K562 (cell line): ENCODE results near the gene STARD8. TPM values are rescaled to one million over a fixed set of nuclear protein-coding genes. Genes with fewer than 3 reads are reported as not detected.

Experiments
- ATAC-seq: fragments of 200-7000 bp; cut with Tn5 transposase; 3 replicates; pipeline ENCODE4 v1.9.1; 2020; ENCODE audit warnings: moderate library complexity
- BruUV-seq: library from RNA; stranded (reverse); fragments of 400-500 nt; replicated peaks from 2 replicates; lab custom pipeline; 2021; lab: Mats Ljungman, UMichigan
- CTCF ChIA-PET: fragments of 300-600 bp; formaldehyde crosslinking; extraction: SDS; loops from one replicate; lab custom pipeline; 2021; ENCODE audit warnings: low intra/inter-chr PET ratio; lab: Yijun Ruan, JAX
- POLR2A ChIA-PET: fragments of 300-600, 350-650 bp; sonication (Branson Sonifier 250); formaldehyde crosslinking; extraction: SDS; loops from one replicate; lab custom pipeline; 2021; ENCODE audit warnings: antibody characterized with exemption, inconsistent platforms; lab: Yijun Ruan, JAX
- DNase-seq, 4 experiments: peaks; one replicate each; pipeline versions ENCODE4 v3.0.0 to v3.0.0-alpha.2; 2011 to 2018; ENCODE audit warnings: low spot score in 3 of 4, mixed read lengths in 3 of 4; ENCODE audit errors: extremely low read depth in 1 of 4
- FAIRE-seq: peaks from 2 replicates; lab custom pipeline; 2011; peaks lifted over from hg19 to GRCh38; lab: Jason Lieb, UNC
- H2AFZ ChIP-seq: 2 replicates; pipeline ENCODE4 v1.6.0; 2011; ENCODE audit warnings: low read depth, low read length, control low read depth, inconsistent platforms
- H3K27ac ChIP-seq: fragments of 200-600 bp; 3 replicates; pipeline ENCODE4 v1.8.0; 2011; ENCODE audit warnings: low read depth, mild to moderate bottlenecking, control low read depth, inconsistent platforms, low read length, moderate library complexity, mixed read lengths; ENCODE audit errors: extremely low read depth
- H3K27me3 ChIP-seq, 2 experiments: fragments of 300-600 bp in 1 of 2; 2 replicates in 1 of 2; 3 replicates in 1 of 2; pipeline versions ENCODE4 v1.6.0 to v1.8.0; 2011; ENCODE audit warnings: inconsistent platforms in 2 of 2, low read length in 2 of 2, mild to moderate bottlenecking in 1 of 2, mixed read lengths in 1 of 2, moderate library complexity in 1 of 2; ENCODE audit not compliant: control insufficient read depth in 2 of 2, insufficient read depth in 2 of 2
- H3K36me3 ChIP-seq: fragments of 300-600 bp; 3 replicates; pipeline ENCODE4 v1.8.0; 2011; ENCODE audit warnings: mild to moderate bottlenecking, low read length, inconsistent platforms; ENCODE audit not compliant: control insufficient read depth, insufficient read depth
- H3K4me1 ChIP-seq, 2 experiments: fragments of 200-600 bp in 1 of 2; replicated peaks in 1 of 2; 2 replicates in 1 of 2; 3 replicates in 1 of 2; pipeline versions ENCODE4 v1.5.1 to v1.8.0; 2011; ENCODE audit warnings: inconsistent platforms in 2 of 2, low read length in 2 of 2, mild to moderate bottlenecking in 1 of 2, mixed read lengths in 1 of 2, moderate library complexity in 1 of 2; ENCODE audit not compliant: control insufficient read depth in 2 of 2, insufficient read depth in 2 of 2
- H3K4me2 ChIP-seq: 2 replicates; pipeline ENCODE4 v1.6.1; 2011; ENCODE audit warnings: low read length, control low read depth, inconsistent platforms, mixed read lengths; ENCODE audit not compliant: insufficient read depth
- H3K4me3 ChIP-seq: fragments of 200-600 bp; sonication (generic), shearing (Covaris generic); 2 replicates; pipeline ENCODE4 v1.5.1; 2016; ENCODE audit warnings: control low read depth, inconsistent platforms
- H3K79me2 ChIP-seq: fragments of 200-600 bp; 3 replicates; pipeline ENCODE4 v1.8.0; 2011; ENCODE audit warnings: low read length, inconsistent platforms; ENCODE audit not compliant: control insufficient read depth, insufficient read depth
- H3K9ac ChIP-seq, 2 experiments: 2 replicates each; pipeline versions ENCODE4 v1.6.0 to v1.6.1; 2011; ENCODE audit warnings: low read depth in 2 of 2, low read length in 2 of 2, control low read depth in 1 of 2, inconsistent platforms in 1 of 2, mild to moderate bottlenecking in 1 of 2, mixed read lengths in 1 of 2; ENCODE audit not compliant: insufficient read depth in 1 of 2
- H3K9me1 ChIP-seq: one replicate; pipeline ENCODE4 v1.6.0; 2011; ENCODE audit warnings: inconsistent platforms, mild to moderate bottlenecking, low read length, moderate library complexity; ENCODE audit not compliant: control insufficient read depth, insufficient read depth
- H3K9me3 ChIP-seq: replicated peaks from 2 replicates; pipeline ENCODE4 v1.5.1; 2011; ENCODE audit warnings: low read depth, low read length, inconsistent platforms; ENCODE audit not compliant: control insufficient read depth, insufficient read depth
- H4K20me1 ChIP-seq: replicated peaks from 2 replicates; pipeline ENCODE4 v1.6.1; 2011; ENCODE audit warnings: low read length, inconsistent platforms, mixed read lengths; ENCODE audit not compliant: control insufficient read depth, insufficient read depth
- ATF7 ChIP-seq: fragments of 450-650 bp; IDR thresholded peaks from 2 replicates; pipeline ENCODE4 v1.7.1; 2014; ENCODE audit warnings: mild to moderate bottlenecking, moderate library complexity
- CBX1 ChIP-seq: sonication (generic); IDR thresholded peaks from 2 replicates; pipeline ENCODE4 v1.6.1; 2016; ENCODE audit warnings: antibody characterized with exemption, low read depth, mild to moderate bottlenecking
- CXXC5 ChIP-seq: fragments of 250-450 bp; sonication (Bioruptor Pico); IDR thresholded peaks from 2 replicates; pipeline ENCODE4 v1.8.0; 2022; ENCODE audit warnings: inconsistent platforms, mild to moderate bottlenecking, moderate library complexity
- ETS2 ChIP-seq: IDR thresholded peaks from 2 replicates; pipeline ENCODE4 v1.6.1; 2016; ENCODE audit warnings: borderline replicate concordance, missing genetic modification characterization, mild to moderate bottlenecking, moderate library complexity, missing compliant biosample characterization; ENCODE audit not compliant: poor library complexity, severe bottlenecking
- FOXA1 ChIP-seq: fragments of 450-650 bp; IDR thresholded peaks from 2 replicates; pipeline ENCODE4 v1.6.1; 2016; ENCODE audit warnings: mild to moderate bottlenecking, borderline replicate concordance
- FUS ChIP-seq: fragments of 200-400 bp; formaldehyde crosslinking; optimal IDR thresholded peaks from 2 replicates; pipeline ENCODE3; 2017; ENCODE audit warnings: low read depth, low read length
- HBP1 ChIP-seq: fragments of 450-650 bp; formaldehyde crosslinking; IDR thresholded peaks from 2 replicates; pipeline ENCODE4 v1.4.0; 2022; ENCODE audit warnings: missing genetic modification characterization
- HMGXB4 ChIP-seq: sonication (generic); formaldehyde crosslinking; IDR thresholded peaks from 2 replicates; pipeline ENCODE4 v1.8.1; 2023; ENCODE audit warnings: mild to moderate bottlenecking, missing genetic modification reagents
- NR1H2 ChIP-seq: sonication (generic); formaldehyde crosslinking; IDR thresholded peaks from 2 replicates; pipeline ENCODE4 v1.4.0; 2020; ENCODE audit warnings: mild to moderate bottlenecking, missing genetic modification reagents
- PCBP1 ChIP-seq: fragments of 200-400 bp; formaldehyde crosslinking; IDR thresholded peaks from 2 replicates; pipeline ENCODE4 v1.6.1; 2018; ENCODE audit warnings: mild to moderate bottlenecking, low read depth, low read length; ENCODE audit not compliant: poor library complexity, severe bottlenecking
- POLR2AphosphoS5 ChIP-seq: IDR thresholded peaks from 2 replicates; pipeline ENCODE4 v1.6.1; 2011; ENCODE audit warnings: mild to moderate bottlenecking, low read depth, low read length, moderate library complexity; ENCODE audit not compliant: control insufficient read depth, insufficient read depth
- RBM39 ChIP-seq: fragments of 200-400 bp; formaldehyde crosslinking; optimal IDR thresholded peaks from 2 replicates; pipeline ENCODE3; 2018; ENCODE audit warnings: low read depth, low read length
- RCOR1 ChIP-seq, 2 experiments: IDR thresholded peaks; 2 replicates each; pipeline ENCODE4 v1.6.1; 2012; ENCODE audit warnings: low read depth in 2 of 2, low read length in 2 of 2, borderline replicate concordance in 1 of 2, improper control_type of control experiment in 1 of 2
- ZBTB7A ChIP-seq: IDR thresholded peaks from 2 replicates; pipeline ENCODE4 v1.6.1; 2011; ENCODE audit warnings: low read depth, mild to moderate bottlenecking, low read length, moderate library complexity, borderline replicate concordance; ENCODE audit not compliant: control insufficient read depth
- ZFX ChIP-seq: sonication (generic); formaldehyde crosslinking; IDR thresholded peaks from 2 replicates; pipeline ENCODE4 v1.8.0; 2022; ENCODE audit warnings: mild to moderate bottlenecking, missing genetic modification reagents, moderate library complexity
- ZNF140 ChIP-seq: fragments of 250-450 bp; sonication (Bioruptor Pico); IDR thresholded peaks from 2 replicates; pipeline ENCODE4 v1.8.0; 2021; ENCODE audit warnings: moderate library complexity, mild to moderate bottlenecking, inconsistent platforms
- ZNF146 ChIP-seq: IDR thresholded peaks from one replicate; pipeline ENCODE4 v1.6.1; 2018; ENCODE audit warnings: missing compliant biosample characterization; ENCODE audit not compliant: unreplicated experiment
- ZNF165 ChIP-seq: fragments of 250-450 bp; sonication (Bioruptor Pico); IDR thresholded peaks from 2 replicates; pipeline ENCODE4 v1.4.0; 2020; ENCODE audit warnings: borderline replicate concordance
- WGBS: fragments of 100-300 bp; shearing (Covaris generic); methylation state at CpG from one replicate; pipeline ENCODE4 v1.1.6; 2016; ENCODE audit warnings: low coverage, mixed read lengths; ENCODE audit not compliant: insufficient coverage; ENCODE audit errors: missing lambda C conversion rate; 5-methylcytosine and 5-hydroxymethylcytosine counted together
- in situ Hi-C: fragments of 300-500 bp; cut with MboI; formaldehyde crosslinking; loops from 4 replicates; pipeline ENCODE4 v1.15.0; 2018; ENCODE audit warnings: inconsistent platforms, mixed read lengths
- intact Hi-C: fragments of 100-400 bp; cut with micrococcal nuclease; formaldehyde crosslinking; loops from 2 replicates; pipeline ENCODE4 v1.14.2; 2022
- polyA plus RNA-seq, 8 experiments: library from polyadenylated mRNA; depleted of rRNA in 4 of 8; stranded (reverse) in 5 of 8; unstranded in 3 of 8; fragments of >200 nt; fragmentation: Nextera tagmentation in 2 of 8; fragmentation: Illumina TruSeq in 1 of 8; extraction: Ambion mirVana in 2 of 8; extraction: Trizol in 1 of 8; gene quantifications; 2 replicates each; pipeline versions ENCODE4 v1.2.1 to v1.2.3, GENCODE V29; 2011 to 2014; ENCODE audit warnings: inconsistent platforms in 1 of 8, missing spikeins in 1 of 8
- total RNA-seq, 7 experiments: library from RNA; depleted of rRNA in 6 of 7; stranded (reverse); fragments of >200 nt in 6 of 7; fragmentation: Illumina TruSeq in 2 of 7; extraction: Trizol in 2 of 7; gene quantifications; 2 replicates each; pipeline versions ENCODE4 v1.2.1 to v1.2.3, GENCODE V29; 2011 to 2021; ENCODE audit warnings: low replicate concordance in 1 of 7
- TF ChIP-seq, protein P1 (sequence below): IDR thresholded peaks from 2 replicates; pipeline ENCODE4 v1.6.1; 2011; ENCODE audit not compliant: insufficient read length; ENCODE audit errors: extremely low read depth

The STARD8 gene
- total and polyA plus RNA-seq, 9 of the 15 experiments (the other 6 are each of a cell fraction or from before 2014, with no cell fraction given): 1.6 to 35.0 (median 15.9) TPM

DNA sequence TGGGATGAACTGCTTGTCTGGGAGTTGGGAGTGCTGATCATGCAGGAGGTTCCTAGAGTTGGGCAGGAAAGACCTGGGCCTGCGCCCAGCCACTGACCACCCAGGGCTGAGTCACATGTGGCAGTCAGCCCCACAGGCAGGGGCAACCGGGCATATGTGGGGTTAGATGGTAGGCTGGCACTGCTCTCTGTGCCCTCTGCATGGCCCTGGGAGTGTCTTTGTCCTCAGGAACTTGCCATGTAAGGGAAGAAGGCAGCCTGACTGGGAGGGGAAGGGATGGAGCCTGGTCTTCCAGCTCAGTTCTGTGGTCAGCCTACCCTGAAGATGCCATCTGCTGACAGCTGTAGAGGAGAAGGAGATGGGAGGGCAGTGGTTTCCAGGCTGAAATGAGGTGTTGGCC, 111.2 kb downstream of the STARD8 start:
- 7% methylated on average over 2 of the region's 2 CpGs for WGBS
- POLR2A ChIA-PET: interaction anchor here (0.6 kb wide), 1 partner anchor 123 kb away, joined by 3 read pairs; no protein-coding TSS in a partner anchor
- ATAC-seq: no peak

More for the DNA sequence above, 111.2 kb downstream of the STARD8 start:
- Histone ChIP-seq H2AFZ (no peak overlapping the region), H3K36me3 (no peaks in the 10 kb centered on the region), H3K9me3 (no peaks in the 10 kb centered on the region), H3K9me1 (peaks cover 3% of the 10 kb centered on the region), H3K4me2 (no peak overlapping the region), H3K4me3 (no peak overlapping the region), H3K9ac (no peak overlapping the region), H3K79me2 (no peaks in the 10 kb centered on the region), H3K27me3 (no peaks in the 10 kb centered on the region; a peak in 1 of 5 replicates), H3K4me1 (no peaks in the 10 kb centered on the region), H4K20me1 (no peaks in the 10 kb centered on the region), H3K27ac (no peak overlapping the region)
- intact Hi-C loops: no loop called here
- FAIRE-seq (no peak), DNase-seq (no peak)
- BruUV-seq: no TSS peak
- no peak for TF ChIP-seq POLR2AphosphoS5
- TF ChIP-seq NR1H2 (CRISPR knock-in tag): no peak
- no peak for TF ChIP-seq PCBP1
- no peak for TF ChIP-seq RBM39
- no peak for TF ChIP-seq ETS2 (tag)
- no peak for TF ChIP-seq ZNF146
- no peak for TF ChIP-seq ATF7
- TF ChIP-seq ZNF165: no peak
- TF ChIP-seq FUS: no peak
- TF ChIP-seq RCOR1 (IDR thresholded peaks at IDR 0.05; ENCODE audit: borderline replicate concordance in 1 of 2, low read depth in 2 of 2, low read length in 2 of 2): no peak
- no peak for TF ChIP-seq CXXC5 (CRISPR knock-in tag)
- no peak for TF ChIP-seq HBP1 (CRISPR knock-in tag)
- TF ChIP-seq, protein P1, sequence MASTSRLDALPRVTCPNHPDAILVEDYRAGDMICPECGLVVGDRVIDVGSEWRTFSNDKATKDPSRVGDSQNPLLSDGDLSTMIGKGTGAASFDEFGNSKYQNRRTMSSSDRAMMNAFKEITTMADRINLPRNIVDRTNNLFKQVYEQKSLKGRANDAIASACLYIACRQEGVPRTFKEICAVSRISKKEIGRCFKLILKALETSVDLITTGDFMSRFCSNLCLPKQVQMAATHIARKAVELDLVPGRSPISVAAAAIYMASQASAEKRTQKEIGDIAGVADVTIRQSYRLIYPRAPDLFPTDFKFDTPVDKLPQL: no peak
- TF ChIP-seq ZFX (CRISPR knock-in tag): no peak
- TF ChIP-seq CBX1: no peak
- TF ChIP-seq FOXA1: no peak
- TF ChIP-seq HMGXB4 (CRISPR knock-in tag): no peak
- no peak for TF ChIP-seq ZBTB7A
- TF ChIP-seq ZNF140 (CRISPR knock-in tag): no peak
- in situ Hi-C loops: no loop called here
- CTCF ChIA-PET: interaction anchor here (0.6 kb wide), 1 partner anchor 833 kb away, joined by 3 read pairs; no protein-coding TSS in a partner anchor
